ENCODE data around the gene MAP6D1. TPM values are rescaled to one million over a fixed set of nuclear protein-coding genes. Genes with fewer than 3 reads are reported as not detected.

The MAP6D1 gene
- total RNA-seq, 1 donor from 2014 or later, result 4.2 TPM

DNA sequence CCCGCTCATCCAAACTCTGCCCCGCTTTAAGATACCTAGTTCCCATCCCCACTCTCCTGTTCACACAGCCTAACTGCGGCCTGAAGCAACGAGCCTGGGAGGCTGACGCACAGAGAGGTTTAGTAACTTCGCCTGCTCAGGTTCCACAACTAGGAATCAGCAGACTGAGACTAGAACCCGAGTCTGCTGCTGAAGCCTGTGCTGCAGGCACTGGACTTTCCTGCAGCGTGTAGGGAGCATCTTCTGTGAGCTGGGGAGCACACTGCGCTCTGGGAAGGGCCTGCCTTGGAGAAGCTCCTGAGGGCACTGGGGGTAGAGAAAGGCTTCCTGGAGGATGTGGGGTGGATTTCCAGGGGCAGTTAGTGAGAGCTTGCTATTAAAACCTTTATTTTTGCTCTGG, 4.8 kb upstream of the MAP6D1 start:
- DNase-seq (ENCODE audit: extremely low spot score, unreplicated experiment), result peak; percentile 57
- H3K9me3 Mint-ChIP-seq (ENCODE audit: unreplicated experiment), result no peaks in the 10 kb centered on the region
- H3K27me3 Mint-ChIP-seq (ENCODE audit: unreplicated experiment), result no peaks in the 10 kb centered on the region
- TF ChIP-seq, protein P1, sequence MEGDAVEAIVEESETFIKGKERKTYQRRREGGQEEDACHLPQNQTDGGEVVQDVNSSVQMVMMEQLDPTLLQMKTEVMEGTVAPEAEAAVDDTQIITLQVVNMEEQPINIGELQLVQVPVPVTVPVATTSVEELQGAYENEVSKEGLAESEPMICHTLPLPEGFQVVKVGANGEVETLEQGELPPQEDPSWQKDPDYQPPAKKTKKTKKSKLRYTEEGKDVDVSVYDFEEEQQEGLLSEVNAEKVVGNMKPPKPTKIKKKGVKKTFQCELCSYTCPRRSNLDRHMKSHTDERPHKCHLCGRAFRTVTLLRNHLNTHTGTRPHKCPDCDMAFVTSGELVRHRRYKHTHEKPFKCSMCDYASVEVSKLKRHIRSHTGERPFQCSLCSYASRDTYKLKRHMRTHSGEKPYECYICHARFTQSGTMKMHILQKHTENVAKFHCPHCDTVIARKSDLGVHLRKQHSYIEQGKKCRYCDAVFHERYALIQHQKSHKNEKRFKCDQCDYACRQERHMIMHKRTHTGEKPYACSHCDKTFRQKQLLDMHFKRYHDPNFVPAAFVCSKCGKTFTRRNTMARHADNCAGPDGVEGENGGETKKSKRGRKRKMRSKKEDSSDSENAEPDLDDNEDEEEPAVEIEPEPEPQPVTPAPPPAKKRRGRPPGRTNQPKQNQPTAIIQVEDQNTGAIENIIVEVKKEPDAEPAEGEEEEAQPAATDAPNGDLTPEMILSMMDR (IDR thresholded peaks at IDR 0.05), result no peak
- H3K36me3 Mint-ChIP-seq (ENCODE audit: unreplicated experiment), result peaks cover 24% of the 10 kb centered on the region
- peaks cover 6% of the 10 kb centered on the region for H3K4me1 Mint-ChIP-seq (ENCODE audit: unreplicated experiment)
- H3K27ac Mint-ChIP-seq (ENCODE audit: unreplicated experiment), result no peak overlapping the region
- no peak overlapping the region for H3K4me3 Mint-ChIP-seq (ENCODE audit: unreplicated experiment)

- TF ChIP-seq, protein P1 (IDR thresholded peaks at IDR 0.05), result no peak
- Mint-ChIP-seq H3K4me1 (ENCODE audit: unreplicated experiment) (peaks cover 8% of the 10 kb centered on the region), H3K27ac (ENCODE audit: unreplicated experiment) (no peak overlapping the region), H3K4me3 (ENCODE audit: unreplicated experiment) (no peak overlapping the region), H3K9me3 (ENCODE audit: unreplicated experiment) (no peaks in the 10 kb centered on the region), H3K27me3 (ENCODE audit: unreplicated experiment) (no peaks in the 10 kb centered on the region), H3K36me3 (ENCODE audit: unreplicated experiment) (peaks cover 24% of the 10 kb centered on the region)
- peak; percentile 49 for DNase-seq (ENCODE audit: extremely low spot score, unreplicated experiment)
Observed at GRCh38 chr3:183829466-183829865, 4.1 kb upstream of the MAP6D1 start.

DNA sequence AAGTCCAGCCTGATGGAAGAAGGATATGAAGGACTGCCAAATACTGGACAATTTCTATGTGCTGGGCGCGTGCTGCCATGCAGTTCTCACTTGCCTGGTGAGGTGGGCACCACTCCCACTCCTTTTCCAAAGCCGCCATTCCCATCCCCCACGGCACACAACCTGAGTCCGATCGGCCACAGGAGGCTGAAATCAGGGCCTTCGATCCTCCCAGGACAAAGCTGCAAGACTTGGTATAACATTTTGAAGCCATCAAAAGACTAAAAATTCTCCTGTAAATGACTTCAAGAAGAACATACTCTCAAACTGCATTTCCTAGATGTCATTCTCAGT, 3.1 kb upstream of the MAP6D1 start:
- Mint-ChIP-seq H3K4me3 (ENCODE audit: unreplicated experiment) (no peak overlapping the region), H3K27ac (ENCODE audit: unreplicated experiment) (no peak overlapping the region)

GRCh38 chr3:183827809-183828537, 2.6 kb upstream of the MAP6D1 start:
- H3K4me3 Mint-ChIP-seq (ENCODE audit: unreplicated experiment), result no peak overlapping the region

More for the DNA sequence above, 3.1 kb upstream of the MAP6D1 start:
- H3K36me3 Mint-ChIP-seq (ENCODE audit: unreplicated experiment), result peaks cover 21% of the 10 kb centered on the region
- no peaks in the 10 kb centered on the region for H3K27me3 Mint-ChIP-seq (ENCODE audit: unreplicated experiment)
- no peaks in the 10 kb centered on the region for H3K9me3 Mint-ChIP-seq (ENCODE audit: unreplicated experiment)
- DNase-seq (ENCODE audit: extremely low spot score, unreplicated experiment), result peak; percentile 69
- H3K4me1 Mint-ChIP-seq (ENCODE audit: unreplicated experiment), result peaks cover 17% of the 10 kb centered on the region
- TF ChIP-seq, protein P1 (IDR thresholded peaks at IDR 0.05), result no peak

More at GRCh38 chr3:183827809-183828537, 2.6 kb upstream of the MAP6D1 start:
- H3K27ac Mint-ChIP-seq (ENCODE audit: unreplicated experiment), result no peak overlapping the region
- DNase-seq (ENCODE audit: extremely low spot score, unreplicated experiment), result peak; percentile 75
- H3K36me3 Mint-ChIP-seq (ENCODE audit: unreplicated experiment), result peaks cover 18% of the 10 kb centered on the region
- H3K9me3 Mint-ChIP-seq (ENCODE audit: unreplicated experiment), result no peaks in the 10 kb centered on the region
- peaks cover 17% of the 10 kb centered on the region for H3K4me1 Mint-ChIP-seq (ENCODE audit: unreplicated experiment)
- TF ChIP-seq, protein P1 (IDR thresholded peaks at IDR 0.05), result no peak
- no peaks in the 10 kb centered on the region for H3K27me3 Mint-ChIP-seq (ENCODE audit: unreplicated experiment)
